BLaER1 treated with 17β-estradiol and CSF1 and Interleukin-3, amounts not matched to agents 10 nM and 100 nM (cell line): ENCODE measurements around the gene ARFRP1.
"Not testable (repeated sequence)": the region's sequence is repeated elsewhere in the genome, so short reads cannot be mapped to it uniquely, and the experiment has no call there.

Source experiments
- H3K27ac ChIP-seq, 11 experiments: shearing (Covaris generic); formaldehyde crosslinking; 2 replicates each; pipeline ENCODE4 v1.8.1; 2022
- H3K27me3 ChIP-seq, 11 experiments: shearing (Covaris generic); formaldehyde crosslinking; 2 replicates each; pipeline ENCODE4 v1.8.1; 2022
- H3K36me3 ChIP-seq, 11 experiments: shearing (Covaris generic); formaldehyde crosslinking; 2 replicates each; pipeline ENCODE4 v1.8.1; 2022
- H3K4me1 ChIP-seq, 10 experiments: shearing (Covaris generic); formaldehyde crosslinking; 2 replicates each; pipeline ENCODE4 v1.8.1; 2022
- H3K4me2 ChIP-seq, 11 experiments: shearing (Covaris generic); formaldehyde crosslinking; 2 replicates each; pipeline ENCODE4 v1.8.1; 2022
- H3K4me3 ChIP-seq, 10 experiments: shearing (Covaris generic); formaldehyde crosslinking; 2 replicates each; pipeline ENCODE4 v1.8.1; 2022
- H3K9ac ChIP-seq, 11 experiments: shearing (Covaris generic); formaldehyde crosslinking; 2 replicates each; pipeline ENCODE4 v1.8.1; 2022
- H3K9me3 ChIP-seq, 11 experiments: shearing (Covaris generic); formaldehyde crosslinking; replicated peaks in 1 of 11; 2 replicates each; pipeline ENCODE4 v1.8.1; 2022
- H4K20me1 ChIP-seq, 11 experiments: shearing (Covaris generic); formaldehyde crosslinking; 2 replicates each; pipeline ENCODE4 v1.8.1; 2022
- Cebpa-rat ChIP-seq, 11 experiments: shearing (Covaris generic); IDR thresholded peaks; 2 replicates each; pipeline ENCODE4 v1.8.1; 2022

ARFRP1 gene

DNA sequence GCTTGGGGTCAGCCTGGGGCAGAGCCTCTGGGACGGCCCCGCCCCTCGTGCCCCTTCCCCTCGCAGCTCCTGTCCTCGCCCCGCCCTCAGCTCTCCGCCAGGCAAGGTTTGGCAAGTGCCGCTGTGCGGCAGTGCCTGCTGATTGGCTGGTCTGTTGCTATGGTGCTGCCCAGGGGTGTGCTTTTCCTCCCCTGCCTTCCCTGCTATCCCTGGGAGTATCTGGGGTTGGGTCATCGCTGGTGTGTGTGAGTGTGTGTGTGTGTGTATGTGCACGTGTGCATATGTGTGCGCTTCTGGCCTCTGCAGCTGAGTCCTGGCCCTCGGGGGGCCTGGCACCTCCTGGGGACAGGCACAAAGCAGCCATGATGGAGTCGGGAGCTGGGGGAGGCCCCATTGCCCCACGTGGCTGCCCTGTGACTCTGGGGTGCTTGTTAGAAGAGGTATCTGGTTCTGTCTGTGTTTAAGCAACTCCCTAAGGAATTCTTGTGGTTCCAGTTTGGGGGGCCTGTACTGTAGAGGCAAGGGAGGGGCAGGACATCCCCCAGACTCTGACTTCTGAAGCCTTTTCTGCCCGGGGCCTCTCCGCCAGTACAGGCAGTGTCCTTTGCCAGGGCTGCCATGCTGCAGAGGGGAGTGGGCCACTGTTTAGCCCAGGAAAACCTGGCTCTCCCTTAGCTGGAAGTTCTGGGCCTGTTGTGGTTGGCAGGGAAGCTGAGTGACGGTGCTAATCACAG, 42.7 kb downstream of the ARFRP1 start:
- no peak for TF ChIP-seq Cebpa-rat (IDR thresholded peaks at IDR 0.05)
- no peak overlapping the region for H3K4me2 ChIP-seq
- peak overlapping the region in 3 of 11 experiments; percentile 29 to 41 (median 30); a peak in 5 of 22 replicates for H3K9ac ChIP-seq
- no peaks in the 10 kb centered on the region for H3K27me3 ChIP-seq
- no peak overlapping the region for H3K4me3 ChIP-seq
- H3K9me3 ChIP-seq: no peaks in the 10 kb centered on the region
- H3K27ac ChIP-seq: no peak overlapping the region
- peaks cover 83 to 94% (median 89%) of the 10 kb centered on the region in 11 experiments for H3K36me3 ChIP-seq
- H4K20me1 ChIP-seq: peaks cover 0 to 64% (median 15%) of the 10 kb centered on the region in 11 experiments; a peak in 12 of 22 replicates
- H3K4me1 ChIP-seq: peaks cover 0 to 5% (median 0%) of the 10 kb centered on the region in 10 experiments; a peak in 1 of 20 replicates

DNA sequence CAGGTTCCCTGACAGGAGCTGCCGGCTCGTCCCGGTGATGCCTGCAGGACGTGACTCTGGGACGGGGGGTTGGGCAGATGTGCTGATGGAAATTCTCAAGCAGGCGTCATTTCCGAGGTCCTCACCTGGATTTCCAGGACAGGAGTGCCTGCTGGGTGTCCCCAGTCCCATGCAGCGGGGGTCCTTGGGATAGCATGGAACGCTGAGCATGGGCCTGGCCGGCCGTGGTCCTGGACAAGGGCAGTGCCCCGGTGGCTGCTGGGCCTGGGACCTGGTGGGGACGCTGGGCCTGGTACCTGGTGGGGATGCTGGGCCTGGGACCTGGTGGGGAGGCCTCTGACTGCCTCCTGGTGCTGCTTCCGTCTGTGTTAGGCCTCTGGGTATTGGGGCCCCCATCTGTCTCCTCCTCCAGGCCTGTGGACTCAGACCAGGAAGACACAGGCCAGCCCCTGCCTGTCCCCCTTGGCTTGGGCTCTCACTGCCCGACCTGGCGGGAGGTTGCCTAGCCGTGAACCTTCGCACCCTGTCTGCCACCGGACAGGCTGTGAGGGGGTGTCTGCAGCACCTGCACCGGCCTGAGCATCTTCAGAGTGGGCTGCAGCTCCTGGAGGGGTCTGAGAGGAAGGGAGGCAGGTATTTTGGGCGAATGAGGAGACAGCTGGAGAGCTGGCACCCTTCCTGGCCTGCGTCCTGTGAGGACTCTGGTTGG, 43.5 kb downstream of the ARFRP1 start:
- no peak for TF ChIP-seq Cebpa-rat (IDR thresholded peaks at IDR 0.05)
- H3K4me1 ChIP-seq: peaks cover 3 to 10% (median 6%) of the 10 kb centered on the region in 10 experiments
- H3K27ac ChIP-seq: no peak overlapping the region
- peak overlapping the region in 3 of 11 experiments; percentile 29 to 41 (median 30); a peak in 3 of 22 replicates for H3K9ac ChIP-seq
- no peaks in the 10 kb centered on the region for H3K27me3 ChIP-seq
- peaks cover 0 to 64% (median 16%) of the 10 kb centered on the region in 11 experiments; a peak in 12 of 22 replicates for H4K20me1 ChIP-seq
- no peak overlapping the region for H3K4me2 ChIP-seq
- peaks cover 81 to 100% (median 90%) of the 10 kb centered on the region in 11 experiments for H3K36me3 ChIP-seq
- no peaks in the 10 kb centered on the region for H3K9me3 ChIP-seq
- no peak overlapping the region for H3K4me3 ChIP-seq

DNA sequence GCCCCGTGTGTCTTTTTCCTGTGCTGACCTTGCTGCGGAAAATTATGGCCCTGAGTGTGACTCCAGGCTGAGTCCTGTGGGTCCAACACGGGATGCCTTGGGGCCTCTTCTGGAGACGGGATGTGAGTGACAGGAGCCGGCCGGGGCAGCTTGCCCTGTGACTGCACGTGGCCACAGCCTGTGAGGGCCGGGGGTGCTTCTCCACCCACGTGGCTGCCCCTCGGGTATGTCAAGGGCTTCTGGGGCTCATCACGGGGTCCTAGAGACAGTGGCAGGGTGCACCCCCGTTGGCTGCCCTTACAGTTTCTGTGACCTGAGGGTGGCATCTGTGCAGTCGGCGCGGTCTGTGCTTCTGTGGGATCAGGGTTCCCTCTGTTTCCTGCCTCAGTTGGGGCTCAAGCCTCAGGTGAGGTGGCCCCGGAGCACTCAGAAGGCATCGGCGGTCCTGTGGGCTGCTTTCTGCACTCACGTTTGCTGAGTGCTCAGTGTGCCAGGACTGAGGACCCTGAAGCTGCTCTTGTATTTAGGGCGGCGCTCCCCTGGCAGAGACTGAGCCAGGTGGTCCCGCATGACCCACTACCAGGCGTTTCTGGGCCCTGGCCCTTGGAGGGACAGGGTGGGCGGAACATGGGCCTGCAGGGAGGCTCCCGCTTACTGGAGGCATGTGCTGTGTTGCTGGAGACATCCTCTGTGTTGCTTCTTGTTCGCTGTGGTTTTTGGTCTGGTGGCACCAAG, 44.3 kb downstream of the ARFRP1 start:
- H3K4me2 ChIP-seq: no peak overlapping the region
- H3K4me1 ChIP-seq: peaks cover 9 to 16% (median 11%) of the 10 kb centered on the region in 10 experiments
- no peak overlapping the region for H3K27ac ChIP-seq
- H3K4me3 ChIP-seq: no peak overlapping the region
- no peak overlapping the region for H3K9ac ChIP-seq
- no peak for TF ChIP-seq Cebpa-rat (IDR thresholded peaks at IDR 0.05)
- peaks cover 0 to 64% (median 19%) of the 10 kb centered on the region in 11 experiments; a peak in 12 of 22 replicates for H4K20me1 ChIP-seq
- no peaks in the 10 kb centered on the region for H3K9me3 ChIP-seq
- peaks cover 73 to 93% (median 82%) of the 10 kb centered on the region in 11 experiments for H3K36me3 ChIP-seq
- no peaks in the 10 kb centered on the region for H3K27me3 ChIP-seq

DNA sequence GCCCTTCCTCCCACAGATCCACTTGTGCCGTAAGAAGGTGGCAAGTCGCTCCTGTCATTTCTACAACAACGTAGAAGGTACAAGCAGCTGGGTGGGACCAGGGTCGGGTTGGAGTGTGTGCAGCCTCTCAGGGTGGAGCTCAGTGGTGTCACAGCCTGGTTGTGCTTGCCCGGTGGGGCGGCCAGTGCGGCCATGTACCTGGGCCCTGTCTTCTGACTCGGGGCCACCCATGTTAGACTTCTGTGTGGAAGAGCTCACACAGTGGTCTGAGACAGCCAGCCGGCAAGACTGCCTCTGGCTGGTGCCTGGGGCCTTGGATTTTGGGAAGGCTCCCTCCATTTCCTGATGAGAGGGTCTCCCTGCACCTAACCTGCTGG, 45.0 kb downstream of the ARFRP1 start:
- peaks cover 0 to 64% (median 19%) of the 10 kb centered on the region in 11 experiments; a peak in 12 of 22 replicates for H4K20me1 ChIP-seq
- no peak overlapping the region for H3K9ac ChIP-seq
- no peaks in the 10 kb centered on the region for H3K27me3 ChIP-seq
- H3K36me3 ChIP-seq: peaks cover 66 to 86% (median 75%) of the 10 kb centered on the region in 11 experiments
- H3K27ac ChIP-seq: no peak overlapping the region
- TF ChIP-seq Cebpa-rat (IDR thresholded peaks at IDR 0.05): no peak
- no peak overlapping the region for H3K4me3 ChIP-seq
- H3K9me3 ChIP-seq: no peaks in the 10 kb centered on the region
- peaks cover 9 to 17% (median 11%) of the 10 kb centered on the region in 10 experiments for H3K4me1 ChIP-seq
- H3K4me2 ChIP-seq: no peak overlapping the region

DNA sequence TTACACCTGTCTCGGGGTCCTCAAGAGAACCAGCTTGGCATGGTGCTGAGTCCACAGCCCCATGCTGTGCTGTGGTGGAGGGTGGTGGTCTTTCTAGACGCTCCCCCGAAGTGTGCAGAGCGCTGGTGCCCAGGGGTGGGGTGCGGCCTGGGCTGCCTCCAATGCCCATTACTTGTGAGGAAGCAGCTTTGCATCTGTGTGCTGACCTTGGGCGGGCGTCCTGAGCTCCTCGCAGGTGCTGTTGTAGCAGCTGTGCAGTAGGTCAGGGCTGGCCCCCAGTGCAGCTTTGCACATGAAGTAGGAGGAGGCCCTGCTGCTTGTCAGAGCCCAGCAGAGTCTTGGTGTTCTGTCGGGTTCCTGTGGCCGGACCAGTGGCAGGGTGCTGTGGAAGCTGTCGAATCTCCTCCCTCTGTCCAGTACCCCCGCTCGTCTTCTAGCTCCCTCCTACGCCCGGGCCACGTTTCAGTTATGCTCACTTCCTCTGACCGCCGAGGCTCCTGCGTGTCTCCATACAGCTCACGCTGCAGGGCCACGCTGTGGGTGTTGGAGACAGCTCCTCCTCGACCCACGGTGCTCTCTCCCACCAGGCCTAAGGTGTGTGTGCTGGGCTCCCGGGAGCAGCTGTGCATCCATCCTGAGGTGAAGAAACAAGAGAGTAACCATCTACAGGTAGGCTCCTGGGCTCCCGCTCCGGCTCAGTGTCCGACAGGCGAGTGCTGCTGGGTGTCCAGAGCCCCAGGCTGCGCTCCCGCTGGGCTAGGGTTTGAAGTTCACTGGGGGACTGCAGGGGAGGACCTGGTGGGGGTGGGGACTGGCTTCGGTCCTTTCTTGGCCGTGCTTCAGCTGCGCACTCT, 45.6 kb downstream of the ARFRP1 start:
- Histone ChIP-seq H3K27me3 (no peaks in the 10 kb centered on the region), H3K9ac (no peak overlapping the region), H3K27ac (no peak overlapping the region), H4K20me1 (peaks cover 0 to 59% (median 19%) of the 10 kb centered on the region in 11 experiments; a peak in 12 of 22 replicates), H3K9me3 (no peaks in the 10 kb centered on the region), H3K36me3 (peaks cover 60 to 80% (median 69%) of the 10 kb centered on the region in 11 experiments), H3K4me1 (peaks cover 14 to 23% (median 17%) of the 10 kb centered on the region in 10 experiments), H3K4me2 (no peak overlapping the region), H3K4me3 (no peak overlapping the region)
- TF ChIP-seq Cebpa-rat (IDR thresholded peaks at IDR 0.05): no peak

DNA sequence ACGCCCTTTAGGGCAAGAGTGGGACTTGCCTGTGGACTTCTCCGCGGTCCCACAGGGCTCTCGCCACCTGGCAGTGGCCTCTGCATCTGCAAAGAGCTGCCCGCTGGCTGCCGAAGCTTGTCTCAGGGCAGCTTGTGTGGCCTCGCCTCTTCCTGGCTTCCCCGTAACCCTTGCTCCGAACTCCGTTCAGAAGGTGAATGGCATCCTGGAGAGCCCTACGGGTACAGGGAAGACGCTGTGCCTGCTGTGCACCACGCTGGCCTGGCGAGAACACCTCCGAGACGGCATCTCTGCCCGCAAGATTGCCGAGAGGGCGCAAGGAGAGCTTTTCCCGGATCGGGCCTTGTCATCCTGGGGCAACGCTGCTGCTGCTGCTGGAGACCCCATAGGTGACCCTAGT, 46.7 kb downstream of the ARFRP1 start:
- no peak for TF ChIP-seq Cebpa-rat (IDR thresholded peaks at IDR 0.05)
- Histone ChIP-seq H4K20me1 (peaks cover 0 to 55% (median 19%) of the 10 kb centered on the region in 11 experiments; a peak in 12 of 22 replicates), H3K27ac (no peak overlapping the region), H3K9me3 (no peaks in the 10 kb centered on the region), H3K9ac (peak overlapping the region in 1 of 11 experiments; percentile 14; a peak in 1 of 22 replicates), H3K27me3 (no peaks in the 10 kb centered on the region), H3K36me3 (peaks cover 51 to 69% (median 61%) of the 10 kb centered on the region in 11 experiments), H3K4me1 (peaks cover 24 to 33% (median 27%) of the 10 kb centered on the region in 10 experiments), H3K4me2 (no peak overlapping the region), H3K4me3 (no peak overlapping the region)

DNA sequence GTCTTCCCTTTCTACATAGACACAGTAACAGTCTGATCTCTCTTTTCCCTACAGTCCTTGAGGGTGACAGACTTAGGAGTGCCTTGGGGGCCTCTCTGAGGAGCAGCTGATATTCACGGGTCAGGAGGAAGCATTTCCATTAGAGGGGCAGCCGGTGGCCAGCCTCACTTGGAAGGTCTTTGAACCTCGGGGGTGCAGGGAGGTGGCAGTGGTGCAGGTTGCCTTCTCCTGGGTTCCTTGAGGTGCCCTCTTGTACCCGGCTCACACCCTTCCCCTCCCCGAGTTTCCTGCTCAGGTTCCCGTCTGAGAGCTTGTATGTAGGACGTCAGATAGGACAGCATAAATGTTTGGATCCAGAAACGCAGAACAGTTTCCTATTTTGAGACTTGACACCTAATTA, 47.2 kb downstream of the ARFRP1 start:
- TF ChIP-seq Cebpa-rat (IDR thresholded peaks at IDR 0.05): no peak
- Histone ChIP-seq H3K4me2 (no peak overlapping the region), H3K27me3 (no peaks in the 10 kb centered on the region), H3K36me3 (peaks cover 46 to 64% (median 57%) of the 10 kb centered on the region in 11 experiments), H3K9ac (peak overlapping the region in 3 of 11 experiments; percentile 13 to 16 (median 14); a peak in 2 of 22 replicates), H3K4me3 (no peak overlapping the region), H4K20me1 (peaks cover 0 to 50% (median 17%) of the 10 kb centered on the region in 11 experiments; a peak in 12 of 22 replicates), H3K4me1 (peaks cover 24 to 37% (median 31%) of the 10 kb centered on the region in 10 experiments), H3K9me3 (no peaks in the 10 kb centered on the region), H3K27ac (no peak overlapping the region)

DNA sequence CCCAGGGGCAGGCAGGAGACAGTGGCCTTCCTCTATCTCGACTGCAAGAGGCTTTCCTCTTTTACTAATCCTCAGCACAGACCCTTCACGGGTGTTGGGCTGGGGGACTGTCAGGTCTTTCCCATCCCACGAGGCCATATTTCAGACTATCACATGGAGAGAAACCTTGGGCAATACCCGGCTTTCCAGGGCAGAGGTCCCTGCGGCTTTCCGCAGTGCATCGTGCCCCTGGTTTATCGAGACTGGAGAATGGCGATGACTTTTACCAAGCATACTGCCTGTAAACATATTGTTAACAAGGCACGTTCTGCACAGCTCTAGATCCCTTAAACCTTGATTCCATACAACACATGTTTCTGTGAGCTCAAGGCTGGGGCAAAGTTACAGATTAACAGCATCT, 47.6 kb downstream of the ARFRP1 start:
- H3K9ac ChIP-seq: peak overlapping the region in 7 of 11 experiments; percentile 13 to 95 (median 90); a peak in 5 of 22 replicates
- not testable (repeated sequence) for H3K27me3 ChIP-seq, H3K27ac ChIP-seq, H3K4me3 ChIP-seq, H3K9me3 ChIP-seq
- peak overlapping the region in 2 of 11 experiments; percentile 94 to 97; a peak in 3 of 22 replicates for H3K4me2 ChIP-seq
- H4K20me1 ChIP-seq: peaks cover 0 to 46% (median 12%) of the 10 kb centered on the region in 11 experiments; a peak in 11 of 22 replicates
- H3K4me1 ChIP-seq: peaks cover 26 to 42% (median 35%) of the 10 kb centered on the region in 10 experiments
- peaks cover 42 to 59% (median 52%) of the 10 kb centered on the region in 11 experiments for H3K36me3 ChIP-seq
